Activated T-cell treated with anti-CD3 and anti-CD28 coated beads for 48 hours (primary cell): ENCODE data around the gene PCP4L1.
"Not testable (repeated sequence)": the region's sequence is repeated elsewhere in the genome, so short reads cannot be mapped to it uniquely, and the experiment has no call there.

Experiments
- DNase-seq: peaks from one replicate; pipeline ENCODE4 v3.0.0-alpha.2; 2020; ENCODE audit warnings: low read depth

The PCP4L1 gene

GRCh38 chr1:161228032-161228431, 30.5 kb upstream of the PCP4L1 start:
- no peak for DNase-seq

GRCh38 chr1:161229896-161230295, 28.6 kb upstream of the PCP4L1 start:
- DNase-seq: no peak

DNA sequence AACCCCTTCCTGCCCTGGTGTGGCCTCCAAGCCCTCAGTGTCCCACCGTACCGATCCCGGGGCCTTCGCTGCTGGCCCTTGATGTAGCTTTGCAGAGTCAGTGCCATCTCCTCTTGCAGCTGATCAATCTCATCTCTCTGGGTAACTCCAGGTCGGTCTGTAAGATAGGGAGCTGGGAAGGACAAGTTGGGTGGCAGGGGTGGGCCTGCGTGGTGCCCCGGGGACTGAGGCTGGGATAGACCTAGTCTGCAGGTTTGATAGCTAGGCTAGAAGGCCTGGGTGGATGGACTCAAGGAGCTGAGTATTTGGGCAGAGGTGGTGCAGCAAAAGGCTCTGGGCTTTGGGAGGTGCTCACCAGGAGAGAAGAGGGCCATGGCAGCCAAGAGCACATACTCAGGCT, 27.8 kb upstream of the PCP4L1 start:
- DNase-seq: no peak

DNA sequence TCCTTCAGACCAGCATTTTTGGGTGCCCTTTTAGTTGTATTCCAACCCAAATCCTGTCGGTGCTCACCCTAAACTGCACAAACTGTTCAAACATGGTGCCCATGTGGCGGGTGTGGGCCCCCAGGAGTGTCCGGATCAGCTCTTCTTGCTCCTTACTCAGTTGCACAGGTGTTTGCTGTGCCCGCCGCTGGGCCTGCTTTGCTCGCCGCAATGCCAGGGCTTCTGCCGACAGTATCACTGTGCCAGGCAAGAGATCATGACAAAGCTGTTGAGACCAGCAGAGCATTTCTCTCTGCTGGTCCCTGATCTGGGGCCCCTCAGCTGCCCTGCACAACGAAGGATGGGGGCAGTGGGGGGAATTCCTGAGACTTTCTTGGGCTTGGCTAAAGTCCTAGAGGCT, 25.4 kb upstream of the PCP4L1 start:
- no peak for DNase-seq

DNA sequence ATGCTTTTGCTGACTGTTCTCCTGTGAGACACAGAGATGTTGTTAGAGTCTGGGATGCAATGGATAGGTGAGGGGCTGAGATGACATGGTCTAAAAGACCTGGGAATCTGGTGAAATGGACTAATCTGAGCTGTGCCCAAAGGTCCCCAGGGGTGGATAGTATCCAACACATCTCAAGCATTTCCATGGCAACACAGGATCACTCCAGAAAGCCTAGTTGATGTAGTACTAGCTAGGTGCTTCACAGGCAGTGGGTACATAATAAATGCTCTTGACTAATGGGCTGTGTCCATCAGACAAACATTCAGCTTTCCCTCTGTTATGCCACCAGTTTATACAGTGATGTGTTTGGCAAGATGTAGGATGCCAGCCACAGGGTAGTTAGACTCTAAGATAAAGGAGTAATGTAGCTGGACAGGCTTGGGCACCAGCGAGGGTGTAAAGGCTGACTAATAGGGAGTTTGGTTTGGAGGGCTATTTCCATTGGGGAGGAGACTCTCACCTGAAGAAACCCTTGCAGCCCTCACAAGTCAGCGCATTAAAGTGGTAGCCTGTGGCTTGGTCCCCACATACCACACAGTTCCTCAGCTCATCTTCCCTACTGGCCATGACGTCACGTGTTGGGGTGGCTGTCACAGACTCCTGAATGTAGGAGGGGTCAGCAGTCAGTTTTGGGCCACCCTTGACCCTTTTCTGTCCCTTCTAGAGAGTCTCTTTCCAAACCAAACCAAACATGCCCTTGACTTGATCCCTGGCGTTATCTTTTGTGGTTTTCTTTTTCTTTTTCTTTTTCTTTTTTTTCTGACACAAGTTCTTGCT, 22.4 kb upstream of the PCP4L1 start:
- DNase-seq: no peak

- DNase-seq: no peak
These were observed 20.5 kb upstream of the PCP4L1 start, which contains the start of gene NR1I3 for GRCh38 chr1:161238039-161238473. TSS of gene NR1I3 (minus strand) at chr1:161238203. CDS start at chr1:161236565, 1,638 bp downstream.

DNA sequence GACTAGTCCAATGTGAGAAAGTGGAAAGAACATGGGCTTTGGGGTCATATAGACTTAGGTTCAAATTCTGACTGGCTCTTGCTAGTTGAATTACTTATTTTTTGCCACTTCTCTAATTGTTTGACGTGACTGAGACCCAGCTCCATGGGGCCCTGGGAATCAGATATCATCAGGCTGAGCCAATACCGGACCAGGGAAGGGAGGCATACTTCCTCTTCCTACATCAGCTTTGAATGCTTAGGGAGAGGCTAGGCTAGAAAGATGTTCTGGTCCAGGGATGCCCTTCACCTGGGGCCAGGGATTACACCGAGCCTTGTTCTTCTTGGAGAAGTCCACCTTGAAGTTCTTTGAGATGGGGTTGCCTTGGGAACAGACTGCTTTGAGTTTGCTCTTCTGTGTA, 16.9 kb upstream of the PCP4L1 start:
- no peak for DNase-seq

DNA sequence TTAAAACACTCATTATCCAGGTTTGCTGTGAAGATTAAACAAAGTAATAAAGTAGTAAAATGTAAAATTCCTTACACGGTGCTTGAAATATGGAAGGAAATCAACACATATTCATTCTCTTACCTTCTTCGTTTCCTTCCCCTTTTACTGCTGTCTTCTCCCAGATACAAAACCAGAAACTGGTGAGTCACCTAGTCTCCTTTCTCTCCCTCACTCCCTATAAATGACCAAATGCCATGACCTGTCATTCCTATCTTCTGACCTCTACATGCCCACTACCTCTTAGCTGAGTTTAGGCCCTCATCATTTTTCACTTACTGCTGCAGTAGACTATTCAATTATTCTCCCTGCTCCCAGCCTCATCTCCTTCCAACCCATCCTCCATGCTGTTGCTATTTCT, 16.2 kb upstream of the PCP4L1 start:
- DNase-seq: no peak

DNA sequence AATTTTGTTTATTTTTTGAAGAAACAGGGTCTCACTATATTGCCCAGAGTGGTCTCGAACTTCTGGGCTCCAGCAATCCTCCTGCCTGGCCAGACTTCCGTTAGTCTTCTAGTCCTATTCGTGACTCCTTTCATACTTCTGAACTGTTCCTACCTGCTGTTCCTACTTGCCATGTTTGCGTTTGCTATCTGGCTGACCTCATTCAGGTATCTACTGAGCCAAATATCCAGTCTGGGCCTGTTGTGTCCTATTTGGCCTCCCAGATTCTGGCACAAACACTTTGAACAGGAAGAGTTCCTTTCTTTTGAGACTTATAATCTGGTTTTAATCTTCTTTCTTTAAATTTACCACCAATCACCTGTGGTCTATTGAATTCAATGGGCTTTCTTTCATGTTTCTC, 13.7 kb upstream of the PCP4L1 start:
- no peak for DNase-seq

GRCh38 chr1:161250100-161250499, 8.4 kb upstream of the PCP4L1 start:
- not testable (repeated sequence) for DNase-seq

GRCh38 chr1:161250829-161251228, 7.7 kb upstream of the PCP4L1 start:
- DNase-seq: no peak

DNA sequence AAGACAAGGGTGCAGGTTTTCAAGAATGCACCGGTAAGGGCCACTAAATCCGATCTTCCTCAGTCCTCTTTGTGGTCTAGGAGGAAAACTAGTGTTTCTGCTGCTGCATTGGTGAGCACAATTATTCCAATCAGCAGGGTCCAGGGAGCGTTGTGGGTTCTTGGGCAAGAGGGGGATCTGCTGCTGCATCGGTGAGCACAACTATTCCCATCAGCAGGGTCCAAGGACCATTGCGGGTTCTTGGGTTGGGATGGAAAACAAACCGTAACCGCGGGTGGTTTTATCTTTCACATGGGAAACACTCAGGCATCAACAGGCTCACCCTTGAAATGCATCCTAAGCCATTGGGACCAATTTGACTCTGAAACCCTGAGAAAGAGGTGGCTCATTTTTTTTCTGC, 7.0 kb upstream of the PCP4L1 start:
- no peak for DNase-seq

GRCh38 chr1:161255302-161255701, 3.2 kb upstream of the PCP4L1 start:
- not testable (repeated sequence) for DNase-seq

DNA sequence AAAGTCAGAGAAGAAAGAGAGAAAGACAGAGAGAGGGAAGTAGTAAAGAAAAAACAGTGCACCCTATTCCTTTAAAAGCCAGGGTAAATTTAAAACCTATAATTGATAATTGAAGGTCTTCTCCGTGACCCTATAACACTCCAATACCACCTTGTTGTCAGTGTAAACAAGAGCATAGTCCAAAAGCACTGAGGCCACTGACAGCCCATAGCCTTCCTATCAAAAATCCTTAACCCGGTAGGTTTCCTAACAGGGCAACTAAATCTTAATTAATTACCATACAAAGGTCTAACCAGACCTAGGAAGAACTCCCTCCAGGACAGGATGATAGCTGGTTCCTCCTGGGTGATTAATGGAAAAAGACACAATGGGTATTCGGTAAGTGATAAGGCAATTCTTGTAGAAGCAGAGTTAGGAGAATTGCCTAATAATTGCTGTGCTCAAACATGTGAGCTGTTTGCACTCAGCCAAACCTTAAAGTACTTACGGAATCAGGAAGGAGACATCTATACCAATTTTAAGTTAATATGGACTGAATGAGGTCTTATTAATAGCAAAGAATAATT, 2.5 kb upstream of the PCP4L1 start:
- DNase-seq: not testable (repeated sequence)

- not testable (repeated sequence) for DNase-seq
These were observed 1.4 kb upstream of the PCP4L1 start for GRCh38 chr1:161257109-161257508.

DNA sequence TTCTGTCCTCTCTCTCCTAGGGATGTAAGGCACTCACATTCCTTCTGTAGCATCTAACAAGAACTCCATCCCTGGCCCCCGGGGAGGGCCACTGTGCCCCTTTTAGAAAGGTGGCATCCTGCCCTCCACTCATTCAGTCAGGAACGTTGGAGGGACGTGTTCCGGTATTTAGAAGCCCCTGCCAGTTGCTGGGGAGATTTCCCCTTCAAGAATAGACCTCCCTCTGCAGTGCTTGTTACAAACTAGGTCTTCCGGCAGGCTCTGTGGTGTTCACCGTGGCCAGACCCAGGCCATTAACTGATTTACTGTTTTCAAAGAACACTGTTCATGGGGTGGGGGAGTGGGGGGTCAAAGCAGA, 779 bp downstream of the PCP4L1 start:
- no peak for DNase-seq

- DNase-seq: no peak
These were observed 1.2 kb downstream of the PCP4L1 start for GRCh38 chr1:161259765-161260164.

DNA sequence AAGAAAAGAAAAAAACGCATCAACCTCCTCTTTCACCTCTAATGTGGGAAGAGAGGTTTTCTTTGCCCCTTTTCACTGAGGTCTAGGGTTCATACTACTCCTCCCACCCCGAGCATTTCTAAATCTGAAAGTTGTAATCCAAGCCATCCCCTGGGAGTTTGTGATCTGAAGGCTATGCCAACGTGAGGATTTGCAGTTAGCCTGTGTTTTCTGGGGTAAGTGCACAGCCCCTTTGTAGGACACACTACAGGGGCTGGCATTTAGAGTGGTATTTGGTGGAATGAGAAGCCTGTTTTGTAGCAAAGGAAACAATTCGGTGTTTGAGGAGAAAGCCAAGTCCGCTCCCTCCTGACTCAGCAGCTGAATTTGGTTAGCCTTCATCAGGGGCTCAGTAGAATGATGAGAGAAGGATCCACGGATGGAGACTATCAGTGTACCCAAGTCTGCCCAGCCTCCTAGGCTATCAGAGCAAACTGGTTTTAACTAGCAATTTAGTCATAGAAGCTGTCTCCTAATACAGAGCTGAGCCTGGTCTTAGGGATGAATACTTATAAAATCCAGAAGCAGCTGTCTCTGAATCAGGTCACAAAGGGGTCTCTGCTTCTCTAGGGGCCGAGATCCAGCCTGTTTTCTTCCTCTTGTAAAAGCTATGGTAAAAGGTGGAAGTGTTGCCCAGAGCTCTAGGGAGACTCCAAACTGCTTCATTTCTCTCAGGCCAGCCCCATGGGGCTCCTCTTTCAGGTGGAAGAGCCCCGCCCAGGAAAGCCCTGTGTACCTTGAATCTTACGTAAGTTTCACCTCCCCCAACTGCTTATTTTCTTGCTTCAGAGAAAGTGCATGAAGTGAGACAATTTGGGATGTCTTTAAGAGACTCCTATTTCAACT, 2.1 kb downstream of the PCP4L1 start:
- DNase-seq: no peak

GRCh38 chr1:161261261-161262235, 3.0 kb downstream of the PCP4L1 start:
- no peak for DNase-seq

- DNase-seq: no peak
These were observed 6.8 kb downstream of the PCP4L1 start for GRCh38 chr1:161265305-161265704.

DNA sequence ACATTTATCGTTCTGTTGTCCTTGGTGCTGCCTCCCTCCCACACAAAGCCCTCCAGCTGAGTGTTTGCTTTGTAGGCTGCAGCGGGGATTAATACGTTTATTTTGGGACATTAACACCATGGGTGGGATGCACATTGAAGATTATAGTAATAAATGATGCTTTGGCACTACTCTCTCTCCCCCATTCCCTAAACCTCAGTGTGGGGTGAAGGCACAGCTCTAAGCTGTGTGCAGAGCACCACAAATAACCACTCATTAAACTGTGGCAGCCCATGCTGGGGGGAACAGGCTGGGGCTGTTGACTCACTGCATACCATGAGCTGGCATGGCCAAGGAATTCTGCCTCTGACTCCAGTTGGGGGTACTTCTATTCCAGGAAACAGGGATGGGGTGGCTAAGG, 7.7 kb downstream of the PCP4L1 start:
- no peak for DNase-seq

GRCh38 chr1:161266836-161267235, 8.3 kb downstream of the PCP4L1 start:
- no peak for DNase-seq
